ENCODE data around the gene MEDAG. TPM values are rescaled to one million over a fixed set of nuclear protein-coding genes. Genes with fewer than 3 reads are reported as not detected.

MEDAG gene
- polyA plus RNA-seq, 3 donors = 0.71 to 1.3 (median 0.80) TPM

DNA sequence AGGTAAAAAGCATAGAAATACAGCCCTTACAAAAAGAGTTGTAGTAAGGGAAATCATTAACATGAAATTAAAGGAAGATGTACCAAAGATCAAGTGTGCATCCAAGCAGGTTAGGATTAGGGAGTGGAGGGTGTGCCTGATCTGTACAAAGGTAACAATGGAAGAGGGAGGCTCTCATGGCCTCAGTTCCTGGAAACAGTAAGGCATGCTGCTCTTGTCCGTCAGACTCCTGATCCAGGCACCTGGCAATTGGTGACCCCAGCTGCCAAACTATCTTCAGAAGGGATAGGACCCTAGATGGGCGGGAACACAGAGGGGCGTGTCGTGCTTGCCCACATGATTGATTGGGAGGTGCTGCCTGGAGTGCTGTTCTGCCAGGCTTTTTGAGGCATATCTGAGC, 30.9 kb downstream of the MEDAG start:
- no peak for DNase-seq (ENCODE audit: low read depth in 3 of 3, low spot score in 2 of 3)

DNA sequence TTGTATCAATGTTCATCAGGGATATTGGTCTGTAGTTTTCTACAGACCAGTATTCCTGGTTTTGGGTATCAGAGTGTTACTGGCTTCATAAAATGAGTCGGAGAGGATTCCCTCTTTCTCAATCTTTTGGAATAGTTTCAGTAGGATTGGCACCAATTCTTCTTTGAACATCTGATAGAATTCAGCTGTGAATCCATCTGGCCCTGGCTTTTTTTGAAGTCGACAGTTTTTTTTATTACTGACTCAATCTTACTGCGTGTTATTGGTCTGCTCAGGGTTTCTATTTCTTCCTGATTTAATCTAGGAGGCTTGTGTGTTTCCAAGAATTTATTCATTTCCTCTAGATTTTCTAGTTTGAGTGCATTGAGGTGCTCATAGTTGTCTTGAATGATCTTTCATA, 37.8 kb downstream of the MEDAG start:
- DNase-seq (ENCODE audit: low read depth in 3 of 3, low spot score in 2 of 3) = no peak

DNA sequence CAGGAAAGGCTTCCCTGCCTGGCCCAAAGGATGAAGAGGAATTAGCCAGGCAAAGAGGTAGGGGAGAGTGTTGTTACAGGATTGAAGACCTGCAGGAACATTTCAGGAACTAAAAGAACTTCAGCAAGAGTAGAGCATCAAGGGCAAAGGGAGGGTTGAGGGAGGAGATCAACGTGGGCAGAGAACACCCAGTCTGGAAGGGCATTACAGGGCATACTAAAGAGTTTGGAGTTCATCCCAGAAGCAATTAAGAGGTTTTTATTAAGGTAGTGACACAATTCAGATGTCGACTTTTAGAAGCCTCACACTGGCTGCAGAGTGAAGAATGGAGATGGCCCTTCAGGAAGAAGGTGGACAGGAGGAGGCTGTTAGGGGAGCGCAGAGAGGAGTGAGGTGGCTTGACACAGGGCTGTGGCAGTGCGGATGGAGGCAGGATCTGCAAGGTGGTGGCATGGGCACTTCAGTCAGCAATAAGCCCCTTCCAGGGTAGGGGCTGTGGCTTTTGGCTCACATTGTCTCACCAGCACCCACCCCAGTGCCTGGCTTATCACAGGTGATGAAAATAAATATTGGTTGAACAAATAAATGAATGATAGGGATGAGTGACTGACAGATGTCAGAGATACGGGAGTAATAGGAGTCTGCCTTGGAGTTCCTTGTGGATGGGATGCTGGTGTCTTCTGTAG, 51.3 kb downstream of the MEDAG start:
- no peak for DNase-seq (ENCODE audit: low read depth in 3 of 3, low spot score in 2 of 3)

DNA sequence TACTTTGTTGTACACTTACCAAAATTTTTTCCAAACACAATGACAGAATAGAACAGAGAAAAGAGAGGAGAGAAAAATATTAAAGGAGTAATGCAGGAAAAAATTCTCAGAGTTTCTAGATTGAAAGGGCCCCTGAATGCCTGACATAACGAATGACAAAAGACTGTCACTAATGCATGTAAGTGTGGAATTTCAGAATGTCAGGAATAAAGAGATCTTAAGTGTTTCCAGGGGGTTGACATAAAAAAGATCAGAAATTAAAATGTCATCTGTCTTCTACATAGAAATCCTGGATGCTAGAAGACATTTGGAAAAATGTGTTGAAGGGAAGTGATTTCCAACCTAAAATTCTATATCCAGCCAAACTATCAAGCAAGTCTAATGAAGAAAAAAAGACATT, 53.6 kb downstream of the MEDAG start:
- no peak for DNase-seq (ENCODE audit: low read depth in 3 of 3, low spot score in 2 of 3)

DNA sequence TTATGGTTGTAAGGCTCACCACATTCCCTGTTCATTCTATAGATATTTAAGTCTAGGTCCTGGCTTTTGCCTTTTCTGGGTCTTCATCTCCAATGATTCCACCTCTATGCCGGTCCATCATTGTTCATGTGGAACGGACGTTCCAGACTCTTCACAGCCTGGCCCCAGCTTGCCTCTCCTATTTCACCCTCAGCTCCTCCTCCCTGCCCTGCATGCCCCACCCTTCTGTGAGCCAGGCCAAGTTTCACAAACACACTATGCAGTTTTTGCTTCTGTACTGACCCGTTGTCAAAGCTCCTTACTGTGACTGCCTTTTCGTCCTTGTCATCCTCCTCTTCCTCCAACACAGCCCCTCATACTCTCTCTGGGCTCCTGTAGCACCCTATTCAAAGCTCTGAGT, 57.7 kb downstream of the MEDAG start:
- peak in 1 of 3 donors; percentile 24 for DNase-seq (ENCODE audit: low read depth in 3 of 3, low spot score in 2 of 3)

GRCh38 chr13:30965380-30965779, 59.3 kb downstream of the MEDAG start:
- DNase-seq (ENCODE audit: low read depth in 3 of 3, low spot score in 2 of 3) = no peak

DNA sequence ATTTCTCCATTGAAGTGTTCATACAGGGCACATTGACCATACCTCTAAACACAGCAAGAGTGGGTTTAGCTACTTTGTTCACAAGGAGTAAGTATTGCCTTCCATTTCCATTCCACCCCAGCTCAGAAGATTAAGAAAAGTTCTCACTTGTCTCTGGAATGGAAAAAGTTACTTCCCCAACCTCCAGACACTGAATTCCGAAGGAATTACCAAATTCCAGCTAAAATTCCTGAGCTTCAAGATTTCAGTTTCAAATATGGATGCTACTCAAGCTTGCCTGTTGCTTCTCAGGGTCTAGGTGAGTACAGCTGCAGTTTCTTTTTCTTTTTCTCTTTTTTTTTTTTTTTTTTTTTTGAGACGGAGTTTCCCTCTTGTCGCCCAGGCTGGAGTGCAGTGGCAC, 60.0 kb downstream of the MEDAG start:
- DNase-seq (ENCODE audit: low read depth in 3 of 3, low spot score in 2 of 3) = no peak

DNA sequence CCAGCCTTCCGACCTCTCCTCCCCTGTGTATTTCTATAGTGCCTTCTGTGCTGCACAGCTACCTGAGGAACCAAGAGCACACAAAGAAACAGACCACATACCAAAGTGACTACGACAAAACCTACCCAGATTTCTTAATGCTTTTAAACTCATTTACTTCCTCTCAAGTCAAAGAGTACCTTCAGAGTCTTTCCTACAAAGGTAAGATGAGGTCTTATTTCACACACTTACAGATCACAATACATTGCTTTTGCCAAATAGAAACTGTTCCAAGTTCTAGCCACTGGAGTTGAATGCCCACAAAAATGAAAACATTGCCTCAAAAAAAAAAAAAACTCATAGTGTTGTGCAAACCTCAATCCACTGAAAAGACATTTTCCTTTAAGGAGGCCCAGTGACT, 62.8 kb downstream of the MEDAG start:
- DNase-seq (ENCODE audit: low read depth in 3 of 3, low spot score in 2 of 3) = no peak

DNA sequence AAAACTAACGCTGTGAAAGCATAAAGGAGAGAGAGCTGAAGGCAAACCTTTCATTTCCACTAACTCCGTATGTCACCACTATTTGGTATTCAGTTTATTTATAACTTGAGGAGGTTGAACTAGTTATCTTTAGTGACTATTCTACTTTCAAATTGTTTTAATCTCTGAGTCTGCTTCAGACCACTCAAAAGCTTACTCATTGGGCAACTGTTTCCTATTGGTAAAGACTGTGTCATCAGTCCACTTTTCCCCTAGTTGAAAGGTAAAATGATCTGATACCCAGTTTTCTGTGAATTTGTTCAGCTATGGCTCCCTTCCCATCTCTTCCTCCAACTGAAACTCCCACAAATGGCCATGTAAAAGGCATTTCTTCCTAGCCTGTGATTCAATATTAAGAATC, 65.5 kb downstream of the MEDAG start:
- DNase-seq (ENCODE audit: low read depth in 3 of 3, low spot score in 2 of 3) = no peak

DNA sequence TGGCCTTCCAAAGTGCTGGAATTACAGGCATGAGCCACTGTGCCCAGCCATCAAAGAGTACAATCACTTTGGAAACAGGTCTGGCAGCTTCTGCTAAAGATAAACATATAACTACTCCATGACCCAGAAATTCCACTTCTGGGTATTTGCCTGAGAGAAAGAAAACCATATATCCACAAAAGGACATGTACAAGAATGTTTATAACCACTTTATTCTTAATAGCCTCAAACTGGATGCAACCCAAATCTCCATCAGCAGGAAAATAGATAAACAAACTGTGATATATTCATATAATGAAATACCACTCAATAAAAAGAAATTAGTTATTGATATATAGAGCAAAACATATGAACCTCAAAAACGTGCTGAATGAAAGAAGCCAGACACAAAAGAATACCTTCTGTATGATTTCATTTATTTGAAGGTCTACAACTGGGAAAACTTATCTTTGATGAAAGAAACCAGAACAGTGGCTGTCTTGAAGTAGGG, 66.9 kb downstream of the MEDAG start:
- DNase-seq (ENCODE audit: low read depth in 3 of 3, low spot score in 2 of 3) = no peak

DNA sequence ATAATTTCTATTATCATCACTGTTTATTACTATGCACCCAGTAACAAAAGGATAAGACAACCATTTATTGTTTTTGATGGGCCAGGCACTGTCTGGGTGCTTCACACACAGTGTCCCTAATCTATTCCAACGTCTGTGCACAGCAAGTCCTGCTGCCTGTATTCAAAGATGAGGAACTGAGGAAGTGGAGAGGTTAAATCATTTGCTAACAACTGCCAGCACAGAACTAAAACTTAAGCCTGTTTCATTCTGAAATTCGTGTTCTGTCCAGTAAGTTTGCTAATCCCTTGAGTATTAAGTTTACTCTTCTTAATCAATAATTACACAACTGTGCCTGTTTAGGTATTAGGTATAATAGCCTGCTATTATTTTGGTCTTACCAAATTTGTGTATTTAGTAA, 68.3 kb downstream of the MEDAG start:
- no peak for DNase-seq (ENCODE audit: low read depth in 3 of 3, low spot score in 2 of 3)

Other genes starting within 250 kb of the MEDAG start
- gene ALOX5AP, start 170.7 kb upstream of the MEDAG start, polyA plus RNA-seq (ENCODE audit: insufficient read length in 3 of 3) = 1 to 10 TPM; 3.6 to 6.0 (median 4.8) TPM
- 1 to 10 TPM; 1.2 to 3.4 (median 2.5) TPM for gene TEX26, start 26.4 kb downstream of the MEDAG start, polyA plus RNA-seq (ENCODE audit: insufficient read length in 3 of 3)